SK-N-SH (cell line): ENCODE results near the gene CD2AP.

Experiments
- CHD2 ChIP-seq: fragments of 150-350 bp; IDR thresholded peaks from 2 replicates; pipeline ENCODE4 v1.6.1; 2018; ENCODE audit warnings: low read length; ENCODE audit not compliant: partially characterized antibody
- JUND ChIP-seq: IDR thresholded peaks from 2 replicates; pipeline ENCODE4 v1.4.0; 2012
- TF ChIP-seq, protein P1 (sequence below): IDR thresholded peaks from 2 replicates; pipeline ENCODE4 v1.4.0; 2012; ENCODE audit warnings: low read depth, borderline replicate concordance

DNA sequence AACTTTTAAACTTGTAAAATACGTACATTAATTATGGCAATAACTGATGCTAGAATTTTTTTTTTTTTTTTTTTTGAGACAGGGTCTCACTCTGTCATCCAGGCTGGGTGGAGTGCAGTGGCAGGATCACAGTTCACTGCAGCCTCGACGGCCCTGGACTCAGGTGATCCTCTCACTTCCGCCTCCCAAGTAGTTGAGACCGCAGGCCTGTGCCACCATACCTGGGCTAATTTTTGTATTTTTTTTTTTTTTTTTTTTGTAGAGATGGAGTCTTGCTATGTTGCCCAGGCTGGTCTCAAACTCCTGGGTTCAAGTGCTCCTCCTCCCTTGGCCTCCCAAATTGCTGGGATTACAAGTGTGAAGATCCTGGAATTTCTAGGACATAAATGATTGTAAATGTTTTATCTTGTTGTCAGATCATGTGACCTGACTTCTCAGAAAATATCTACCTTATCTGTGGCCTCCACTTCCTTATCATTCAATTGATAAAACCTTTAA lies 2.2 kb upstream of the CD2AP start:
- no peak for TF ChIP-seq CHD2
- TF ChIP-seq, protein P1, sequence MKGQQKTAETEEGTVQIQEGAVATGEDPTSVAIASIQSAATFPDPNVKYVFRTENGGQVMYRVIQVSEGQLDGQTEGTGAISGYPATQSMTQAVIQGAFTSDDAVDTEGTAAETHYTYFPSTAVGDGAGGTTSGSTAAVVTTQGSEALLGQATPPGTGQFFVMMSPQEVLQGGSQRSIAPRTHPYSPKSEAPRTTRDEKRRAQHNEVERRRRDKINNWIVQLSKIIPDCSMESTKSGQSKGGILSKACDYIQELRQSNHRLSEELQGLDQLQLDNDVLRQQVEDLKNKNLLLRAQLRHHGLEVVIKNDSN: no peak
- no peak for TF ChIP-seq JUND
